ENCODE measurements around the gene ZNF865. TPM values are rescaled to one million over a fixed set of nuclear protein-coding genes. Genes with fewer than 3 reads are reported as not detected.

The ZNF865 gene
- total RNA-seq, 1 donor from 2014 or later: 0.49 TPM

GRCh38 chr19:55644191-55644833 is 38.9 kb downstream of the ZNF865 start:
- peak overlapping the region; percentile 96 for H3K4me3 Mint-ChIP-seq
- Histone ChIP-seq H2AFZ (replicated peaks) (no peak overlapping the region), H3K36me3 (no peaks in the 10 kb centered on the region), H3K9ac (peak overlapping the region; percentile 79), H3K9me3 (ENCODE audit: low read depth) (no peaks in the 10 kb centered on the region), H3K27me3 (no peaks in the 10 kb centered on the region), H3F3A (ENCODE audit: low read depth) (peaks cover 53% of the 10 kb centered on the region), H3K27ac (no peak overlapping the region), H3K4me1 (peaks cover 32% of the 10 kb centered on the region), H3K4me3 (peak overlapping the region; percentile 80), H3K4me2 (peak overlapping the region; percentile 99), H3K79me2 (ENCODE audit: low read depth) (peaks cover 83% of the 10 kb centered on the region), H4K20me1 (ENCODE audit: low read depth) (no peaks in the 10 kb centered on the region)
- peaks cover 42% of the 10 kb centered on the region for H3K4me1 Mint-ChIP-seq
- H3K36me3 Mint-ChIP-seq: peaks cover 11% of the 10 kb centered on the region
- no peak for DNase-seq (ENCODE audit: low spot score)
- TF ChIP-seq CTCF (IDR thresholded peaks at IDR 0.05) (no peak), EZH2phosphoT487 (IDR thresholded peaks at IDR 0.05) (no peak)
- peaks cover 20% of the 10 kb centered on the region for H3K27me3 Mint-ChIP-seq (ENCODE audit: insufficient read depth, low read depth)
- no peaks in the 10 kb centered on the region for H3K9me3 Mint-ChIP-seq
- peak overlapping the region; percentile 96 for H3K27ac Mint-ChIP-seq

GRCh38 chr19:55644842-55645511 is 39.5 kb downstream of the ZNF865 start:
- Histone ChIP-seq H2AFZ (replicated peaks) (no peak overlapping the region), H3K36me3 (no peaks in the 10 kb centered on the region), H3K4me1 (peaks cover 32% of the 10 kb centered on the region), H3K27ac (no peak overlapping the region), H3K9ac (no peak overlapping the region), H4K20me1 (ENCODE audit: low read depth) (no peaks in the 10 kb centered on the region), H3K27me3 (no peaks in the 10 kb centered on the region), H3F3A (ENCODE audit: low read depth) (peaks cover 46% of the 10 kb centered on the region), H3K4me2 (peak overlapping the region; percentile 99), H3K79me2 (ENCODE audit: low read depth) (peaks cover 77% of the 10 kb centered on the region), H3K9me3 (ENCODE audit: low read depth) (no peaks in the 10 kb centered on the region), H3K4me3 (peak overlapping the region; percentile 80)
- peaks cover 11% of the 10 kb centered on the region for H3K36me3 Mint-ChIP-seq
- peaks cover 20% of the 10 kb centered on the region for H3K27me3 Mint-ChIP-seq (ENCODE audit: insufficient read depth, low read depth)
- peaks cover 45% of the 10 kb centered on the region for H3K4me1 Mint-ChIP-seq
- no peak for DNase-seq (ENCODE audit: low spot score)
- peak overlapping the region; percentile 96 for H3K4me3 Mint-ChIP-seq
- TF ChIP-seq CTCF (IDR thresholded peaks at IDR 0.05): no peak
- TF ChIP-seq EZH2phosphoT487 (IDR thresholded peaks at IDR 0.05): no peak
- no peak for TF ChIP-seq EZH2 (IDR thresholded peaks at IDR 0.05)
- no peaks in the 10 kb centered on the region for H3K9me3 Mint-ChIP-seq
- H3K27ac Mint-ChIP-seq: no peak overlapping the region

GRCh38 chr19:55645512-55645881 is 40.0 kb downstream of the ZNF865 start:
- Histone ChIP-seq H3K4me1 (peaks cover 32% of the 10 kb centered on the region), H3K4me3 (no peak overlapping the region)
- H3K4me1 Mint-ChIP-seq: peaks cover 44% of the 10 kb centered on the region

More at GRCh38 chr19:55645512-55645881, 40.0 kb downstream of the ZNF865 start:
- H3K79me2 ChIP-seq (ENCODE audit: low read depth): peaks cover 73% of the 10 kb centered on the region
- Mint-ChIP-seq H3K9me3 (no peaks in the 10 kb centered on the region), H3K36me3 (peaks cover 14% of the 10 kb centered on the region), H3K27me3 (ENCODE audit: insufficient read depth, low read depth) (peaks cover 21% of the 10 kb centered on the region), H3K27ac (no peak overlapping the region), H3K4me3 (peak overlapping the region; percentile 73)
- no peak overlapping the region for H3K27ac ChIP-seq
- H3K27me3 ChIP-seq: no peaks in the 10 kb centered on the region
- H3K4me2 ChIP-seq: no peak overlapping the region
- no peak overlapping the region for H3K9ac ChIP-seq
- no peaks in the 10 kb centered on the region for H3K36me3 ChIP-seq
- DNase-seq (ENCODE audit: low spot score): no peak
- H3K9me3 ChIP-seq (ENCODE audit: low read depth): no peaks in the 10 kb centered on the region
- H3F3A ChIP-seq (ENCODE audit: low read depth): peaks cover 41% of the 10 kb centered on the region
- H4K20me1 ChIP-seq (ENCODE audit: low read depth): no peaks in the 10 kb centered on the region
- TF ChIP-seq CTCF (IDR thresholded peaks at IDR 0.05) (no peak), EZH2phosphoT487 (IDR thresholded peaks at IDR 0.05) (no peak), EZH2 (IDR thresholded peaks at IDR 0.05) (no peak)
- H2AFZ ChIP-seq (replicated peaks): no peak overlapping the region

Data from neural progenitor cell (in vitro differentiated cells).